Fibroblast of mammary gland (primary cell): ENCODE measurements around the gene TMEM214.

ENCODE experiments used
- DNase-seq: peaks from one replicate; pipeline ENCODE4 v3.0.0-alpha.2; 2010; ENCODE audit warnings: low read depth
- H3K4me3 ChIP-seq: 2 replicates; pipeline ENCODE4 v1.5.1; 2011; ENCODE audit warnings: low read depth, mild to moderate bottlenecking, low read length, moderate library complexity; ENCODE audit not compliant: control insufficient read depth
- TF ChIP-seq, protein P1 (sequence below): conservative IDR thresholded peaks from 2 replicates; pipeline ENCODE4 v1.5.1; 2011; ENCODE audit warnings: low read depth, low read length, inconsistent platforms; ENCODE audit not compliant: control insufficient read depth, insufficient read depth

TMEM214 gene

GRCh38 chr2:27065128-27065527, 32.4 kb downstream of the TMEM214 start:
- DNase-seq, result no peak
- TF ChIP-seq, protein P1, sequence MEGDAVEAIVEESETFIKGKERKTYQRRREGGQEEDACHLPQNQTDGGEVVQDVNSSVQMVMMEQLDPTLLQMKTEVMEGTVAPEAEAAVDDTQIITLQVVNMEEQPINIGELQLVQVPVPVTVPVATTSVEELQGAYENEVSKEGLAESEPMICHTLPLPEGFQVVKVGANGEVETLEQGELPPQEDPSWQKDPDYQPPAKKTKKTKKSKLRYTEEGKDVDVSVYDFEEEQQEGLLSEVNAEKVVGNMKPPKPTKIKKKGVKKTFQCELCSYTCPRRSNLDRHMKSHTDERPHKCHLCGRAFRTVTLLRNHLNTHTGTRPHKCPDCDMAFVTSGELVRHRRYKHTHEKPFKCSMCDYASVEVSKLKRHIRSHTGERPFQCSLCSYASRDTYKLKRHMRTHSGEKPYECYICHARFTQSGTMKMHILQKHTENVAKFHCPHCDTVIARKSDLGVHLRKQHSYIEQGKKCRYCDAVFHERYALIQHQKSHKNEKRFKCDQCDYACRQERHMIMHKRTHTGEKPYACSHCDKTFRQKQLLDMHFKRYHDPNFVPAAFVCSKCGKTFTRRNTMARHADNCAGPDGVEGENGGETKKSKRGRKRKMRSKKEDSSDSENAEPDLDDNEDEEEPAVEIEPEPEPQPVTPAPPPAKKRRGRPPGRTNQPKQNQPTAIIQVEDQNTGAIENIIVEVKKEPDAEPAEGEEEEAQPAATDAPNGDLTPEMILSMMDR, result no peak
- no peak overlapping the region for H3K4me3 ChIP-seq

GRCh38 chr2:27067385-27067784, 34.6 kb downstream of the TMEM214 start:
- TF ChIP-seq, protein P1, result no peak

DNA sequence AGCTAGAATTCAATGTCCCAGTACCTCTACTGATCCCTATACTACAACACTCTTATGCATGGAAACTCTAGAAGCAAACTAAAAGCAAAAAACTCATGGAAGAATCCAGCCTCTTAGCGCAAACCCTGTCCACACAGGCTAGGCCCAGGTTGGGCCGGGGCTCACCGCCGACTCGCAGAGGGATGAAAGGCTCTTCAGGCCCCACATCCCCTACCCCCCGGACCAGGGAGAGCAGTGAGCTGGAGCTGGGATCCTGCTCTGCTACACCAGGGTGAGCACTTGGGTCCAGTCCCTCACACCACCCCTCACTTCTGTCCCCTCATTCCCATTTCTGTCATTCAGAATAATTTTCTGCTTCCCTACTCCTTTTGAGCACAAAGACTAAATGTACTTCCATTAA, 36.7 kb downstream of the TMEM214 start:
- peak overlapping the region; percentile 4 for H3K4me3 ChIP-seq
- no peak for DNase-seq
- TF ChIP-seq, protein P1, result no peak

More at GRCh38 chr2:27067385-27067784, 34.6 kb downstream of the TMEM214 start:
- no peak for DNase-seq
- no peak overlapping the region for H3K4me3 ChIP-seq

- DNase-seq, result no peak
- H3K4me3 ChIP-seq, result peak overlapping the region; percentile 99
- TF ChIP-seq, protein P1, result no peak
These were observed 37.3 kb downstream of the TMEM214 start for GRCh38 chr2:27069961-27070618.

- DNase-seq, result no peak
- TF ChIP-seq, protein P1, result no peak
- peak overlapping the region; percentile 99 for H3K4me3 ChIP-seq
These were observed 38.0 kb downstream of the TMEM214 start for GRCh38 chr2:27070653-27071276.

- H3K4me3 ChIP-seq, result peak within 1 kb of the TSS; percentile 99
- TF ChIP-seq, protein P1, result no peak
These were observed 38.7 kb downstream of the TMEM214 start, which contains the start of gene OST4 for GRCh38 chr2:27071277-27071989. TSS of gene OST4 (minus strand) at chr2:27071654.

More at GRCh38 chr2:27071277-27071989, 38.7 kb downstream of the TMEM214 start, which contains the start of gene OST4:
- DNase-seq, result peak; percentile 89
